Measurements from ENCODE around the gene STOML1. TPM values are rescaled to one million over a fixed set of nuclear protein-coding genes. Genes with fewer than 3 reads are reported as not detected.

Gene STOML1
- total and polyA plus RNA-seq, 2 donors from 2014 or later, result 15.0 to 22.2 TPM

- no peak for FAIRE-seq
- intact Hi-C loops (cut with DNase I), result loop anchor here (10.0 kb wide), 1 partner anchor 55 kb away; no protein-coding TSS in a partner anchor
- no peak overlapping the region for H3K4me3 ChIP-seq (ENCODE audit: low read length in 3 of 3)
- no peaks in the 10 kb centered on the region for H3K27me3 ChIP-seq (ENCODE audit: control insufficient read depth, insufficient read depth, low read length)
- peaks cover 0 to 13% (median 0%) of the 10 kb centered on the region in 3 donors for H3K4me1 ChIP-seq (ENCODE audit: control insufficient read depth in 2 of 3, insufficient read depth in 2 of 3, low read depth in 1 of 3, low read length in 3 of 3)
- peak overlapping the region; percentile 68 to 81 for H3K27ac ChIP-seq (ENCODE audit: low read depth in 2 of 2, low read length in 2 of 2)
- peaks cover 2 to 10% (median 3%) of the 10 kb centered on the region in 3 donors for H3K36me3 ChIP-seq (ENCODE audit: control insufficient read depth in 2 of 3, insufficient read depth in 3 of 3, low read length in 3 of 3)
- peak in 4 of 5 donors; percentile 39 to 91 (median 68) for DNase-seq
- TF ChIP-seq, protein P1, sequence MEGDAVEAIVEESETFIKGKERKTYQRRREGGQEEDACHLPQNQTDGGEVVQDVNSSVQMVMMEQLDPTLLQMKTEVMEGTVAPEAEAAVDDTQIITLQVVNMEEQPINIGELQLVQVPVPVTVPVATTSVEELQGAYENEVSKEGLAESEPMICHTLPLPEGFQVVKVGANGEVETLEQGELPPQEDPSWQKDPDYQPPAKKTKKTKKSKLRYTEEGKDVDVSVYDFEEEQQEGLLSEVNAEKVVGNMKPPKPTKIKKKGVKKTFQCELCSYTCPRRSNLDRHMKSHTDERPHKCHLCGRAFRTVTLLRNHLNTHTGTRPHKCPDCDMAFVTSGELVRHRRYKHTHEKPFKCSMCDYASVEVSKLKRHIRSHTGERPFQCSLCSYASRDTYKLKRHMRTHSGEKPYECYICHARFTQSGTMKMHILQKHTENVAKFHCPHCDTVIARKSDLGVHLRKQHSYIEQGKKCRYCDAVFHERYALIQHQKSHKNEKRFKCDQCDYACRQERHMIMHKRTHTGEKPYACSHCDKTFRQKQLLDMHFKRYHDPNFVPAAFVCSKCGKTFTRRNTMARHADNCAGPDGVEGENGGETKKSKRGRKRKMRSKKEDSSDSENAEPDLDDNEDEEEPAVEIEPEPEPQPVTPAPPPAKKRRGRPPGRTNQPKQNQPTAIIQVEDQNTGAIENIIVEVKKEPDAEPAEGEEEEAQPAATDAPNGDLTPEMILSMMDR (IDR thresholded peaks at IDR 0.05; ENCODE audit: borderline replicate concordance, extremely low read depth, insufficient read depth), result no peak
- no peak overlapping the region for H3K9ac ChIP-seq (ENCODE audit: low read length in 3 of 3)
- H3K9me3 ChIP-seq (ENCODE audit: control insufficient read depth in 2 of 3, insufficient read depth in 1 of 3, low read length in 3 of 3), result no peaks in the 10 kb centered on the region
These were observed 48.2 kb upstream of the STOML1 start for GRCh38 chr15:74040109-74040850.

GRCh38 chr15:74039656-74040010 is 47.5 kb upstream of the STOML1 start:
- H3K4me1 ChIP-seq (ENCODE audit: control insufficient read depth in 2 of 3, insufficient read depth in 2 of 3, low read depth in 1 of 3, low read length in 3 of 3), result peaks cover 0 to 13% (median 0%) of the 10 kb centered on the region in 3 donors
- FAIRE-seq (no peak), DNase-seq (no peak)
- H3K9me3 ChIP-seq (ENCODE audit: control insufficient read depth in 2 of 3, insufficient read depth in 1 of 3, low read length in 3 of 3), result no peaks in the 10 kb centered on the region
- no peak overlapping the region for H3K9ac ChIP-seq (ENCODE audit: low read length in 3 of 3)
- TF ChIP-seq, protein P1 (IDR thresholded peaks at IDR 0.05; ENCODE audit: borderline replicate concordance, extremely low read depth, insufficient read depth), result no peak
- intact Hi-C loops (cut with DNase I), result loop anchor here (10.0 kb wide), 1 partner anchor 55 kb away; no protein-coding TSS in a partner anchor
- peaks cover 2 to 11% (median 6%) of the 10 kb centered on the region in 3 donors for H3K36me3 ChIP-seq (ENCODE audit: control insufficient read depth in 2 of 3, insufficient read depth in 3 of 3, low read length in 3 of 3)
- H3K27me3 ChIP-seq (ENCODE audit: control insufficient read depth, insufficient read depth, low read length), result no peaks in the 10 kb centered on the region
- H3K27ac ChIP-seq (ENCODE audit: low read depth in 2 of 2, low read length in 2 of 2), result peak overlapping the region in 1 of 2 donors; percentile 16
- no peak overlapping the region for H3K4me3 ChIP-seq (ENCODE audit: low read length in 3 of 3)

- intact Hi-C loops (cut with DNase I), result no loop called here
These were observed 46.9 kb upstream of the STOML1 start for GRCh38 chr15:74038707-74039655.

More at GRCh38 chr15:74038707-74039655, 46.9 kb upstream of the STOML1 start:
- Histone ChIP-seq H3K4me3 (ENCODE audit: low read length in 3 of 3) (no peak overlapping the region), H3K9ac (ENCODE audit: low read length in 3 of 3) (no peak overlapping the region), H3K36me3 (ENCODE audit: control insufficient read depth in 2 of 3, insufficient read depth in 3 of 3, low read length in 3 of 3) (peaks cover 2 to 14% (median 13%) of the 10 kb centered on the region in 3 donors), H3K9me3 (ENCODE audit: control insufficient read depth in 2 of 3, insufficient read depth in 1 of 3, low read length in 3 of 3) (no peaks in the 10 kb centered on the region), H3K4me1 (ENCODE audit: control insufficient read depth in 2 of 3, insufficient read depth in 2 of 3, low read depth in 1 of 3, low read length in 3 of 3) (peaks cover 0 to 13% (median 0%) of the 10 kb centered on the region in 3 donors), H3K27ac (ENCODE audit: low read depth in 2 of 2, low read length in 2 of 2) (peak overlapping the region in 1 of 2 donors; percentile 16), H3K27me3 (ENCODE audit: control insufficient read depth, insufficient read depth, low read length) (no peaks in the 10 kb centered on the region)
- no peak for DNase-seq
- no peak for FAIRE-seq
- TF ChIP-seq, protein P1 (IDR thresholded peaks at IDR 0.05; ENCODE audit: borderline replicate concordance, extremely low read depth, insufficient read depth), result no peak

Measured in kidney (tissue), 14 donors.